Measurements from ENCODE around the gene ARMC7.
"Not testable (repeated sequence)": the region's sequence is repeated elsewhere in the genome, so short reads cannot be mapped to it uniquely, and the experiment has no call there.

Gene ARMC7

GRCh38 chr17:75163074-75163473, 53.3 kb downstream of the ARMC7 start:
- Histone ChIP-seq H3K4me3 (ENCODE audit: insufficient read depth in 1 of 2, low read depth in 1 of 2, low read length in 2 of 2) (no peak overlapping the region), H3K36me3 (ENCODE audit: control insufficient read depth in 1 of 2, insufficient read depth in 2 of 2, low read depth in 1 of 2, low read length in 2 of 2) (peaks cover 38 to 62% of the 10 kb centered on the region in 2 experiments), H2AK5ac (ENCODE audit: low read length, severe bottlenecking) (no peak overlapping the region), H3K27me3 (ENCODE audit: control insufficient read depth in 1 of 2, insufficient read depth in 1 of 2, low read length in 2 of 2) (no peaks in the 10 kb centered on the region), H2BK15ac (ENCODE audit: low read depth, poor library complexity, severe bottlenecking) (no peak overlapping the region), H3K27ac (ENCODE audit: low read length, poor library complexity, severe bottlenecking) (no peak overlapping the region), H3K9me3 (ENCODE audit: control insufficient read depth, low read length) (no peaks in the 10 kb centered on the region), H3K79me1 (replicated peaks; ENCODE audit: low read length, poor library complexity, severe bottlenecking) (peaks cover 12% of the 10 kb centered on the region), H3K23ac (ENCODE audit: low read length in 2 of 2) (no peak overlapping the region), H3K14ac (ENCODE audit: low read length in 2 of 2) (no peak overlapping the region), H2BK120ac (ENCODE audit: low read depth, low read length) (no peak overlapping the region), H3K18ac (ENCODE audit: low read depth in 1 of 2, low read length in 2 of 2) (no peak overlapping the region), H4K8ac (ENCODE audit: low read length) (no peak overlapping the region), H3K4ac (ENCODE audit: low read depth in 1 of 2, low read length in 2 of 2) (no peak overlapping the region), H2BK12ac (ENCODE audit: low read length in 2 of 2) (no peak overlapping the region), H3K9ac (ENCODE audit: low read length) (no peak overlapping the region), H3K4me1 (ENCODE audit: control insufficient read depth, insufficient read depth, low read depth, low read length) (peaks cover 1% of the 10 kb centered on the region), H4K91ac (ENCODE audit: low read length) (no peak overlapping the region), H3K4me2 (ENCODE audit: low read length, poor library complexity, severe bottlenecking) (no peak overlapping the region), H2BK5ac (ENCODE audit: low read depth, low read length, poor library complexity, severe bottlenecking) (no peak overlapping the region), H2AFZ (ENCODE audit: low read depth, low read length) (no peak overlapping the region)
- 98% methylated on average over 5 of the region's 5 CpGs for WGBS
- no peak for DNase-seq

DNA sequence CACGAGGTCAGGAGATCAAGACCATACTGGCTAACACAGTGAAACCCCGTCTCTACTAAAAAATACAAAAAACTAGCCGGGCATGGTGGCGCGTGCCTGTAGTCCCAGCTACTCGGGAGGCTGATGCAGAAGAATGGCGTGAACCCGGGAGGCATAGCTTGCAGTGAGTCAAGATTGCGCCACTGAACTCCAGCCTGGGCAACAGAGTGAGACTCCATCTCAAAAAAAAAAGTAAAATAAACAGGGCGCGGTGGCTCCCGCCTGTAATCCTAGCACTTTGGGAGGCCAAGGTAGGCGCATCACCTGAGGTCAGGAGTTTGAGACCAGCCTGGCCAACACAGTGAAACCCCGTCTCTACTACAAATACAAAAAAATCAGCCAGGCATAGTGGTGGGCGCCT, 54.8 kb downstream of the ARMC7 start:
- not testable (repeated sequence) for H4K91ac ChIP-seq (ENCODE audit: low read length); H2AFZ ChIP-seq (ENCODE audit: low read depth, low read length); H2BK12ac ChIP-seq (ENCODE audit: low read length in 2 of 2); H2BK15ac ChIP-seq (ENCODE audit: low read depth, poor library complexity, severe bottlenecking); H4K8ac ChIP-seq (ENCODE audit: low read length); H2BK120ac ChIP-seq (ENCODE audit: low read depth, low read length); H3K4ac ChIP-seq (ENCODE audit: low read depth in 1 of 2, low read length in 2 of 2); H3K23ac ChIP-seq (ENCODE audit: low read length in 2 of 2); H3K9ac ChIP-seq (ENCODE audit: low read length); H3K4me3 ChIP-seq (ENCODE audit: insufficient read depth in 1 of 2, low read depth in 1 of 2, low read length in 2 of 2); H3K27ac ChIP-seq (ENCODE audit: low read length, poor library complexity, severe bottlenecking); H3K27me3 ChIP-seq (ENCODE audit: control insufficient read depth in 1 of 2, insufficient read depth in 1 of 2, low read length in 2 of 2); H2AK5ac ChIP-seq (ENCODE audit: low read length, severe bottlenecking); H2BK5ac ChIP-seq (ENCODE audit: low read depth, low read length, poor library complexity, severe bottlenecking); H3K18ac ChIP-seq (ENCODE audit: low read depth in 1 of 2, low read length in 2 of 2); H3K14ac ChIP-seq (ENCODE audit: low read length in 2 of 2); H3K9me3 ChIP-seq (ENCODE audit: control insufficient read depth, low read length); H3K4me2 ChIP-seq (ENCODE audit: low read length, poor library complexity, severe bottlenecking); DNase-seq; H3K4me1 ChIP-seq (ENCODE audit: control insufficient read depth, insufficient read depth, low read depth, low read length)
- Histone ChIP-seq H3K36me3 (ENCODE audit: control insufficient read depth in 1 of 2, insufficient read depth in 2 of 2, low read depth in 1 of 2, low read length in 2 of 2) (peaks cover 48 to 65% of the 10 kb centered on the region in 2 experiments), H3K79me1 (replicated peaks; ENCODE audit: low read length, poor library complexity, severe bottlenecking) (peaks cover 13% of the 10 kb centered on the region)
- WGBS: 95% methylated on average over 13 of the region's 15 CpGs

GRCh38 chr17:75168998-75169397, 59.2 kb downstream of the ARMC7 start:
- no peak overlapping the region for H3K4me2 ChIP-seq (ENCODE audit: low read length, poor library complexity, severe bottlenecking)
- H3K27me3 ChIP-seq (ENCODE audit: control insufficient read depth in 1 of 2, insufficient read depth in 1 of 2, low read length in 2 of 2): no peaks in the 10 kb centered on the region
- no peak overlapping the region for H3K4me3 ChIP-seq (ENCODE audit: insufficient read depth in 1 of 2, low read depth in 1 of 2, low read length in 2 of 2)
- H3K9ac ChIP-seq (ENCODE audit: low read length): no peak overlapping the region
- no peak overlapping the region for H2BK15ac ChIP-seq (ENCODE audit: low read depth, poor library complexity, severe bottlenecking)
- H3K18ac ChIP-seq (ENCODE audit: low read depth in 1 of 2, low read length in 2 of 2): no peak overlapping the region
- no peak overlapping the region for H4K91ac ChIP-seq (ENCODE audit: low read length)
- H3K9me3 ChIP-seq (ENCODE audit: control insufficient read depth, low read length): no peaks in the 10 kb centered on the region
- H3K14ac ChIP-seq (ENCODE audit: low read length in 2 of 2): no peak overlapping the region
- H2BK5ac ChIP-seq (ENCODE audit: low read depth, low read length, poor library complexity, severe bottlenecking): no peak overlapping the region
- no peaks in the 10 kb centered on the region for H3K4me1 ChIP-seq (ENCODE audit: control insufficient read depth, insufficient read depth, low read depth, low read length)
- peak overlapping the region; percentile 60 for H4K8ac ChIP-seq (ENCODE audit: low read length)
- H3K36me3 ChIP-seq (ENCODE audit: control insufficient read depth in 1 of 2, insufficient read depth in 2 of 2, low read depth in 1 of 2, low read length in 2 of 2): peaks cover 59 to 69% of the 10 kb centered on the region in 2 experiments
- no peak overlapping the region for H3K27ac ChIP-seq (ENCODE audit: low read length, poor library complexity, severe bottlenecking)
- no peak overlapping the region for H2AK5ac ChIP-seq (ENCODE audit: low read length, severe bottlenecking)
- no peak overlapping the region for H2BK120ac ChIP-seq (ENCODE audit: low read depth, low read length)
- no peak overlapping the region for H3K23ac ChIP-seq (ENCODE audit: low read length in 2 of 2)
- H2AFZ ChIP-seq (ENCODE audit: low read depth, low read length): no peak overlapping the region
- H3K4ac ChIP-seq (ENCODE audit: low read depth in 1 of 2, low read length in 2 of 2): no peak overlapping the region
- H3K79me1 ChIP-seq (replicated peaks; ENCODE audit: low read length, poor library complexity, severe bottlenecking): peaks cover 17% of the 10 kb centered on the region
- H2BK12ac ChIP-seq (ENCODE audit: low read length in 2 of 2): no peak overlapping the region
- WGBS: 100% methylated on average over 3 of the region's 4 CpGs
- DNase-seq: no peak

DNA sequence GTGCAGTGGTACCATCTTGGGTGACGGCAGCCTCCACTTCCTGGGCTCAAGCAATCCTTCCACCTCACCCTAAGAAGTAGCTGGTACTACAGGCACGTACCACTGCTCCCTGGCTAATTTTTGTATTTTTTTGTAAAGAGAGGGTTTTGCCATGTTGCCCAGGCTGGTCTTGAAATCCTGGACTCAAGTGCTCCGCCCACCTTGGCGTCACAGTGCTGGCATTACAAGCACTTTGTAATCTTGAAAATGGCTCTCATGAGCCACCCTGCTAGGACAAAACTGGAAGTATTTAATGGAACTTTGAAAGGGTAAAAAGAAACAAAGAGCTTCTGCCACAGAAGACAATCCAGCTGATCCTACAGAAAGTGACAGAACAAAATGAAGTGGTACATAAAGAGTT, 63.8 kb downstream of the ARMC7 start:
- no peak for DNase-seq
- WGBS: 98% methylated on average over 3 of the region's 4 CpGs
- no peak overlapping the region for H2BK120ac ChIP-seq (ENCODE audit: low read depth, low read length)

More for the DNA sequence above, 63.8 kb downstream of the ARMC7 start:
- Histone ChIP-seq H3K9ac (ENCODE audit: low read length) (peak overlapping the region; percentile 36), H3K4me2 (ENCODE audit: low read length, poor library complexity, severe bottlenecking) (no peak overlapping the region), H3K4me3 (ENCODE audit: insufficient read depth in 1 of 2, low read depth in 1 of 2, low read length in 2 of 2) (no peak overlapping the region), H2BK12ac (ENCODE audit: low read length in 2 of 2) (no peak overlapping the region), H4K91ac (ENCODE audit: low read length) (no peak overlapping the region), H3K27me3 (ENCODE audit: control insufficient read depth in 1 of 2, insufficient read depth in 1 of 2, low read length in 2 of 2) (no peaks in the 10 kb centered on the region), H3K9me3 (ENCODE audit: control insufficient read depth, low read length) (no peaks in the 10 kb centered on the region), H2AK5ac (ENCODE audit: low read length, severe bottlenecking) (no peak overlapping the region), H3K27ac (ENCODE audit: low read length, poor library complexity, severe bottlenecking) (no peak overlapping the region), H3K36me3 (ENCODE audit: control insufficient read depth in 1 of 2, insufficient read depth in 2 of 2, low read depth in 1 of 2, low read length in 2 of 2) (peaks cover 69 to 81% of the 10 kb centered on the region in 2 experiments), H3K18ac (ENCODE audit: low read depth in 1 of 2, low read length in 2 of 2) (no peak overlapping the region), H3K4me1 (ENCODE audit: control insufficient read depth, insufficient read depth, low read depth, low read length) (no peaks in the 10 kb centered on the region), H2BK5ac (ENCODE audit: low read depth, low read length, poor library complexity, severe bottlenecking) (no peak overlapping the region), H3K4ac (ENCODE audit: low read depth in 1 of 2, low read length in 2 of 2) (no peak overlapping the region), H3K79me1 (replicated peaks; ENCODE audit: low read length, poor library complexity, severe bottlenecking) (peaks cover 9% of the 10 kb centered on the region), H2BK15ac (ENCODE audit: low read depth, poor library complexity, severe bottlenecking) (no peak overlapping the region), H4K8ac (ENCODE audit: low read length) (no peak overlapping the region), H2AFZ (ENCODE audit: low read depth, low read length) (no peak overlapping the region), H3K14ac (ENCODE audit: low read length in 2 of 2) (no peak overlapping the region), H3K23ac (ENCODE audit: low read length in 2 of 2) (no peak overlapping the region)
